NT2/D1 (cell line): Measurements from ENCODE around the gene TRMT11.

Source experiments
- DNase-seq: peaks from one replicate; pipeline ENCODE4 v3.0.0-alpha.2; 2011; ENCODE audit warnings: low read depth, low spot score
- H3K27me3 ChIP-seq: 2 replicates; pipeline ENCODE4 v1.6.0; 2011; ENCODE audit warnings: mild to moderate bottlenecking; ENCODE audit not compliant: insufficient read length, insufficient read depth
- H3K36me3 ChIP-seq: 2 replicates; pipeline ENCODE4 v1.6.1; 2011; ENCODE audit warnings: mild to moderate bottlenecking, low read length, mixed read lengths; ENCODE audit not compliant: insufficient read depth, insufficient read length
- H3K4me1 ChIP-seq: 2 replicates; pipeline ENCODE4 v1.5.1; 2011; ENCODE audit not compliant: insufficient read depth, insufficient read length
- H3K4me3 ChIP-seq: 2 replicates; pipeline ENCODE4 v1.5.1; 2011; ENCODE audit warnings: low read depth; ENCODE audit not compliant: insufficient read length
- H3K9ac ChIP-seq: 2 replicates; pipeline ENCODE4 v1.6.0; 2011; ENCODE audit warnings: low read depth; ENCODE audit not compliant: insufficient read length
- H3K9me3 ChIP-seq: 2 replicates; pipeline ENCODE4 v1.5.1; 2011; ENCODE audit warnings: mild to moderate bottlenecking, low read length; ENCODE audit not compliant: insufficient read depth
- SUZ12 ChIP-seq: IDR thresholded peaks from 2 replicates; pipeline ENCODE4 v1.6.1; 2011; ENCODE audit not compliant: insufficient read length, insufficient read depth; ENCODE audit errors: extremely low read depth
- YY1 ChIP-seq: IDR thresholded peaks from 2 replicates; pipeline ENCODE4 v1.6.1; 2011; ENCODE audit not compliant: insufficient read length, insufficient read depth
- ZNF274 ChIP-seq: IDR thresholded peaks from 2 replicates; pipeline ENCODE4 v1.6.1; 2011; ENCODE audit warnings: mild to moderate bottlenecking, low read depth, low read length

Gene TRMT11

DNA sequence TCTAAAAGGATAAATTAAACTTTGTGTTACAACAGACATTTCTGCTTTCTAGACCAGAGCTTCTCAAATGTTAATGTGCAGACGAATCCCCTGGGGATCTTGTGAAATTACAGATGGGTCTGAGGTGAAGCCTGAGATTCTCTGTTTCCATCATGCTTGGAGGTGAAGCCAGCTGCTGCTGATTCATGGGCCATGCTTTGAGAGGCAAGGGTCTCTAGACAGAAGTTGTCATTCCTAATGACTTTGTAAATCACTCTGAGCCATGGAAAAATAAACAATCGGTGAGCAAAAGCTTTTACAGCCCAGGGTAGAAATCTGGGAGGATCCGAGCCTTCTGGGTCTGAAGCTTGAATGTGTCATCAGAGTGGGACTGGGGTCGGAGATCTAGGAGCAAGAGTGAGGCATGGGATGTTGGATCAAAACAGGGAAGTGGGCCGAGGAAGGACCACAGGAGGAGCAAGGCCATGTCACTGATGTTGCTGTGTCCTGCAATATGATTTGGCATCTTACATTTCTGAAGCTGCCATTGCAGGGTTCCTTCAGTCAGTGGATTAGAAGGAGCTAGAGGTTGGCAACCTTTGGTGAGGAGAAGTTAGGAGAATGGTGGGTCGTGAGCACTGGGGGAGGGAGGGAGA lies 77.3 kb downstream of the TRMT11 start:
- H3K9me3 ChIP-seq = no peaks in the 10 kb centered on the region
- TF ChIP-seq ZNF274 = no peak
- no peak for TF ChIP-seq YY1
- no peak for TF ChIP-seq SUZ12
- H3K36me3 ChIP-seq = peaks cover 15% of the 10 kb centered on the region
- no peaks in the 10 kb centered on the region for H3K27me3 ChIP-seq
- no peak overlapping the region for H3K4me3 ChIP-seq
- no peak overlapping the region for H3K9ac ChIP-seq
- no peak for DNase-seq
- no peaks in the 10 kb centered on the region for H3K4me1 ChIP-seq

DNA sequence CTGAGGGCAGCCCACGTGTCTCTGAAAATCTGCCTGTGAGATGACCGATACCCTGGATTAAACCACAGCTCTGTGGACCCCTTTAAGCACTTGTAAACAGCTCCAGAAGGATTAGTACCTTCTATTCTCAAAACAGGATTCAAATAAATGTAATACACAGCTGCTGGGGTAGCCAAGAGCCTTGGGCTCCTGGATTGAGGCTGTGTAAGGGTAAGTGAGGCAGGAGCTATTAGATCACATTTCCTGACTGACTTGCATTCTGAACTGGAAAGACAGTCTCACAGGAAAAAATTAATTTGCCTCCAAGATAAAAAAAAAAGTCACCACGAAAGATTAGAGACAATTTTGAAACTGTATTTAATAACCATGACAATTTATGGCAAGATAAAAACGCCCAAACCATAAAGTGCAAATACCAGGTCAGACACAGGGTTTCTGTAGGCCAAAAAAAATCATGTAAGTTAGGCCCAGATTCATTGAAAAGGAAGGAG lies 78.0 kb downstream of the TRMT11 start:
- peaks cover 15% of the 10 kb centered on the region for H3K36me3 ChIP-seq
- no peak for TF ChIP-seq SUZ12
- no peak for TF ChIP-seq ZNF274
- no peak for TF ChIP-seq YY1
- DNase-seq = no peak
- no peaks in the 10 kb centered on the region for H3K27me3 ChIP-seq
- no peaks in the 10 kb centered on the region for H3K4me1 ChIP-seq
- H3K9ac ChIP-seq = no peak overlapping the region
- no peak overlapping the region for H3K4me3 ChIP-seq
- H3K9me3 ChIP-seq = no peaks in the 10 kb centered on the region

DNA sequence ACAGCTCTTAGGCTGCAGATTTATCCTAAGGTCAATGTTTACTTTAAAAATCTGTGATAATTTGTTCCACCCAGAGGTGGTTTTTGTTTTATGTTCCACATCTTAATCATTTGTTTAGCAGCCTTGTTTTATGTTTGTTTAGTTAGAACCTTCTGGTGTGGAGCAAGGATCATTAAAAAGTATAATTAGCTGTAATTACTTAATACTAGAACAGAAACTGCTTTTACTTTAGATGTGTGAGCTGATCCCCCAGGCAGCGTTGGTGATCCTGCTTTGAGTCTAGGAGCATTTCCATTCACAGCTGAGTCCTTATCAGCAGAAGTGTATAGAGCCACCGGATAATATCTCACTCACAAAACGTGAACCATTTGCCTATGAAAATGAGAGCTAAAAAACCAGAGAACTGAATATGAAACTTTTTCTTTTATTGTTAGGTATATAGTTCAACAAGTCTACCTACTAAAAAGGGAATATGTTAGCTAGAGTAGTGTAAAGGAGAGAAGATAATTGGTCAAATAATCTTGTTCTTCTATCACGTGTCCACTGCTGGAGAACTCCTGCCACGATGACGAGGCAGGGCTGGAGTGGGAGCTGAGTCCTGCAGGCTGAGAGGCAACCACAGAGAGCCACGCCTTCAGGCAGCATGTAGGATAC lies 78.5 kb downstream of the TRMT11 start:
- Histone ChIP-seq H3K4me1 (no peaks in the 10 kb centered on the region), H3K9ac (no peak overlapping the region), H3K9me3 (no peaks in the 10 kb centered on the region), H3K27me3 (no peaks in the 10 kb centered on the region), H3K36me3 (peaks cover 16% of the 10 kb centered on the region), H3K4me3 (no peak overlapping the region)
- TF ChIP-seq SUZ12 (no peak), ZNF274 (no peak)
- no peak for DNase-seq

DNA sequence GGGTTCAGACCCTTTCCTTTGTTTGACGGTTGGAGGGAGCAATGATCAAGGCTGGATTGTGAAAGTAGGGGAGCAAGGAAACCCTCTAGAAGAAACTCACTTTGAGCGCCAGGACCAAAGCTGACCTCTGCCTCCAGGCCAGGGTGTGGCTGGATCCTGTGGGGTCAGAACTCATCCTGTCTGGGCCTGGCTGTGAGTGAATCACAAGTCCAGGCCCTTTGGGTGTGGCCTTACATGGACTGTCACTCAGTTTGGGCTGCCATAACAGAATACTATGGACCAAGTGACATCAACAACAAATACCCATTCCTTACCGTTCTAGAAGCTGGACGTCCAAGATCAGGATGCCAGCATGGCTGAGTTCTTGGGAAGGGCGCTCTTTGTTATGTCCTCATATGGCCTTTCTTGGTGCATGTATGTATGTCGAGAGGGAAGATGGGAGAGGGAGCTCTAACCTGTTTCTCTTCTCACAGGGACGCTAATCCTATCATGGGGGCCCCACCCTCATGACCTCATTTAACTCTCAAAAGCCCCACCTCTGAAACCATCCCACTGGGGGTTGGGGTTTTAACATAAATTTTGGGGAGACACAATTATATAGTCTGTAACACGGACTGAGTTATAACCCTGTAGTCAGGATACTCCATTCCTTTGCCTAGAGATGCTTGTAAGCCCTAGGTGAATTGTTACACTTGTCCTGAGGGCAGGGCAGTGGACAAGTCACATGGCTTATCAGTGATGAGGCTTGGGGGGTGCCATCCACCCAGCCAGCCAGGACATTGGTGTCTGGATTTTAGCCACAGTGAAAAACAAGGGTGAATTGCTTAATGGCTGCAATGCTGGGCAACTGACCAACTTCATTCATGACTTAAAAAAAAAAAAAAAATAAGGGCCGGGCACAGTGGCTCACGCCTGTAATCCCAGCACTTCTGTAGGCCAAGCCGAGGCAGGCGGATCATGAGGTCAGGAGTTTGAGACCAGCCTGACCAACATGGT lies 80.0 kb downstream of the TRMT11 start:
- Histone ChIP-seq H3K4me1 (no peaks in the 10 kb centered on the region), H3K36me3 (peaks cover 10% of the 10 kb centered on the region), H3K9me3 (no peaks in the 10 kb centered on the region), H3K4me3 (no peak overlapping the region), H3K27me3 (no peaks in the 10 kb centered on the region), H3K9ac (no peak overlapping the region)
- no peak for TF ChIP-seq YY1
- TF ChIP-seq ZNF274 = no peak
- no peak for TF ChIP-seq SUZ12
- DNase-seq = no peak

DNA sequence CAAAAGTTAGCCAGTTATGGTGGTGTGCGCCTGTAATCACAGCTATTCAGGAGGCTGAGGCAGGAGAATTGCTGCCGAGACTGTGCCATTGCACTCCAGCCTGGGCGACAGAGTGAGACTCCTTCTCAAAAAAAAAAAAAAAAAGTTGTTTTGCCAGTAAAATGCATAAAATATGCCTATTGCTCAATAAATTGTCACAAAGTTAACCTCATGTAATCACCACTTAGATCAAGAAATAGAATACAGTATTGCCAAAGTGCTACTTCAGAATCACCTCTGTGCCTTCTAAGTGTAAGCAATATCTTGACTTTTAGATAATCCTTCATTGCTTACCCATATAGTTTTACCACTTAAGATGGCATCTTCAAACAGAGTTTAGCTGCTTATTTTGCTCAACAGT lies 80.7 kb downstream of the TRMT11 start:
- no peaks in the 10 kb centered on the region for H3K9me3 ChIP-seq
- peaks cover 7% of the 10 kb centered on the region for H3K36me3 ChIP-seq
- DNase-seq = no peak
- no peaks in the 10 kb centered on the region for H3K4me1 ChIP-seq
- no peak for TF ChIP-seq ZNF274
- TF ChIP-seq SUZ12 = no peak
- no peak for TF ChIP-seq YY1
- H3K4me3 ChIP-seq = no peak overlapping the region
- H3K27me3 ChIP-seq = no peaks in the 10 kb centered on the region
- H3K9ac ChIP-seq = no peak overlapping the region

DNA sequence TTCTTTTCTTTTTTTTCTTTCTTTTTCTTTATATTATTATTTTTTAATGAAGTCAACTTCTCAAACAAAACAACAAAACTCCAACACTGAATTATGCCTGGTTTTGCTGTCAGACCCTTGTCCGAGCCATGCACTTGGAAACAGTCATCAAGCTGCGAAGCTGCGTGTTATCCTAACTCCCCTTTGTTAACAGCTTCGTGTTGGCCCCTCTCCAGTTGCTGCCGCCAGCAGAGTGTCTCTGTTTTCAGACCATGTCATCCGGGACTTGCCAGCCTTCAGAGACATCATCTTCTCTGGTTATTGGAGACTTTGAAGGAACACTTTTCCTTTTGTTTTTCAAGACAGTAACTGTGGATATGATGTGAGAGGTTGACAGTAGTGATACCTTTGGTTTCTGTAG lies 83.1 kb downstream of the TRMT11 start:
- H3K36me3 ChIP-seq = peaks cover 7% of the 10 kb centered on the region
- no peaks in the 10 kb centered on the region for H3K9me3 ChIP-seq
- no peak for TF ChIP-seq ZNF274
- no peak for TF ChIP-seq SUZ12
- no peak for TF ChIP-seq YY1
- no peaks in the 10 kb centered on the region for H3K4me1 ChIP-seq
- no peaks in the 10 kb centered on the region for H3K27me3 ChIP-seq
- no peak overlapping the region for H3K4me3 ChIP-seq
- no peak overlapping the region for H3K9ac ChIP-seq
- DNase-seq = no peak

DNA sequence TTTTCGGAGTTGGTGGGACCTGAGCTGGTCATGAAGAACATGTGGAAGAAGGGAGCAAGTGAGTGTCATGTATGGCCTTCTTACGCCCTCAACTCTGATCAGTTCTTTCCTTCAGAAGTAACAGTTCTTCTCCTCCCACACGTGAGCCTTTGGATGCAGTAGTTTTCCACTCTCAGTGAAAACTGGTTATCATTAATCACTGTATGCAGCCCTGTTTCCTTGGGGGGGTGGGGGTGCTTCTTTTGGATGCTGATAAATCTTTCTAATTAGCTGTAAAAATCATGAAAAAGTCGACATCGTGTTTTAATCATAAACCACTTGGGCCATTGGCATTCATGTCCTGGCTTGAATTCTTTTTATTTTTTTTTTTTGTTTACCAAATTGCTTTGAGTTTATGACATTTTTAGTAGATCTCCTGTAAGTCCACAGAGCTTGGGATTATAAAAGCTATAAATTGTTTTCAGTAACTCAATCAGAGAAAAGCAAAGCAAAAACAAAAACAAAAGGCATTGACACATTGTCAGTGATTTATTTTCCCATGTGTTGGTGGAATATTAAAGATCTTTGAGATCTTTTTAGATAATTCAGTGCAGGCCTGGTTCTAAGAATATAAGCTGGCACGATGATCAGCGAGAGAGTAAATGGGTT lies 84.8 kb downstream of the TRMT11 start:
- H3K9me3 ChIP-seq = no peaks in the 10 kb centered on the region
- DNase-seq = no peak
- no peak overlapping the region for H3K4me3 ChIP-seq

More for the DNA sequence above, 84.8 kb downstream of the TRMT11 start:
- TF ChIP-seq ZNF274 (no peak), YY1 (no peak), SUZ12 (no peak)
- Histone ChIP-seq H3K27me3 (no peaks in the 10 kb centered on the region), H3K4me1 (no peaks in the 10 kb centered on the region), H3K9ac (no peak overlapping the region), H3K36me3 (peaks cover 4% of the 10 kb centered on the region)
